CD14-positive monocyte (primary cell): ENCODE results near the gene LYRM4. TPM values are rescaled to one million over a fixed set of nuclear protein-coding genes. Genes with fewer than 3 reads are reported as not detected.
A peak's percentile ranks its signal among the peaks of the same experiment; 100 is the strongest.

ENCODE experiments used
- DNase-seq, 3 donors: peaks; one replicate each; pipeline ENCODE4 v3.0.0-alpha.2; 2011 to 2022
- H2AFZ ChIP-seq: 2 replicates; pipeline ENCODE4 v1.6.0; 2012; ENCODE audit warnings: mild to moderate bottlenecking, low read depth, low read length, inconsistent platforms; ENCODE audit not compliant: insufficient read depth, poor library complexity, severe bottlenecking
- H3K27ac ChIP-seq, 2 donors: 1 replicate in 1 of 2; 2 replicates in 1 of 2; pipeline ENCODE4 v1.5.1; 2012 to 2013; ENCODE audit warnings: low read length in 2 of 2, control low read depth in 1 of 2, inconsistent platforms in 1 of 2, low read depth in 1 of 2, mild to moderate bottlenecking in 1 of 2
- H3K27me3 ChIP-seq, 2 donors: one replicate each; pipeline versions ENCODE4 v1.6.0 to v1.6.1; 2011 to 2013; ENCODE audit warnings: low read length in 2 of 2; ENCODE audit not compliant: control insufficient read depth in 2 of 2, insufficient read depth in 2 of 2
- H3K36me3 ChIP-seq, 2 donors: replicated peaks in 1 of 2; 1 replicate in 1 of 2; 2 replicates in 1 of 2; pipeline versions ENCODE4 v1.5.1 to v1.6.1; 2012 to 2013; ENCODE audit warnings: low read length in 2 of 2, control low read depth in 1 of 2, inconsistent platforms in 1 of 2, mild to moderate bottlenecking in 1 of 2; ENCODE audit not compliant: insufficient read depth in 2 of 2, control insufficient read depth in 1 of 2
- H3K4me1 ChIP-seq, 2 donors: 1 replicate in 1 of 2; 2 replicates in 1 of 2; pipeline versions ENCODE4 v1.5.1 to v1.6.1; 2012 to 2013; ENCODE audit warnings: low read length in 2 of 2, control low read depth in 1 of 2, inconsistent platforms in 1 of 2, mild to moderate bottlenecking in 1 of 2, moderate library complexity in 1 of 2; ENCODE audit not compliant: insufficient read depth in 2 of 2, control insufficient read depth in 1 of 2
- H3K4me2 ChIP-seq: replicated peaks from 2 replicates; pipeline ENCODE3; 2012; ENCODE audit warnings: low read length, moderate library complexity, mild to moderate bottlenecking; ENCODE audit not compliant: poor library complexity, severe bottlenecking; ENCODE audit errors: extremely low read depth
- H3K4me3 ChIP-seq, 3 experiments: fragments of 200-600 bp in 1 of 3; sonication (generic) in 1 of 3; replicated peaks in 1 of 3; 1 replicate in 2 of 3; 2 replicates in 1 of 3; pipeline ENCODE4 v1.5.1; 2011 to 2013; ENCODE audit warnings: low read length in 3 of 3, mild to moderate bottlenecking in 3 of 3, control low read depth in 2 of 3, low read depth in 2 of 3, inconsistent platforms in 1 of 3, moderate library complexity in 1 of 3
- H3K79me2 ChIP-seq: 2 replicates; pipeline ENCODE4 v1.6.0; 2012; ENCODE audit warnings: mild to moderate bottlenecking, control low read depth, inconsistent platforms, low read length, moderate library complexity; ENCODE audit not compliant: insufficient read depth
- H3K9ac ChIP-seq: 2 replicates; pipeline ENCODE4 v1.6.0; 2017; ENCODE audit warnings: low read length, mild to moderate bottlenecking; ENCODE audit not compliant: insufficient read depth, poor library complexity, severe bottlenecking
- H3K9me3 ChIP-seq, 2 donors: replicated peaks in 1 of 2; 1 replicate in 1 of 2; 2 replicates in 1 of 2; pipeline versions ENCODE4 v1.5.1 to v1.6.1; 2012 to 2013; ENCODE audit warnings: low read length in 2 of 2, control low read depth in 1 of 2; ENCODE audit not compliant: control insufficient read depth in 1 of 2, insufficient read depth in 1 of 2
- H4K20me1 ChIP-seq: 2 replicates; pipeline ENCODE4 v1.6.0; 2012; ENCODE audit warnings: mild to moderate bottlenecking, low read length, control low read depth, moderate library complexity; ENCODE audit not compliant: insufficient read depth
- H3K27ac Mint-ChIP-seq, 7 donors: one replicate each; pipeline ENCODE4 v1.8.0; 2020; ENCODE audit warnings: mild to moderate bottlenecking in 7 of 7, mixed read lengths in 7 of 7, moderate library complexity in 6 of 7, inconsistent platforms in 2 of 7
- H3K27me3 Mint-ChIP-seq, 3 donors: one replicate each; pipeline ENCODE4 v1.8.0; 2021 to 2022; ENCODE audit warnings: low read depth in 3 of 3, mild to moderate bottlenecking in 3 of 3, mixed read lengths in 3 of 3, moderate library complexity in 3 of 3, inconsistent platforms in 1 of 3
- H3K36me3 Mint-ChIP-seq, 2 donors: one replicate each; pipeline ENCODE4 v1.8.0; 2020; ENCODE audit warnings: mixed read lengths in 2 of 2, inconsistent platforms in 1 of 2, mild to moderate bottlenecking in 1 of 2
- H3K4me1 Mint-ChIP-seq: one replicate; pipeline ENCODE4 v1.8.0; 2020; ENCODE audit warnings: mild to moderate bottlenecking, mixed read lengths
- H3K4me3 Mint-ChIP-seq, 2 donors: one replicate each; pipeline ENCODE4 v1.8.0; 2020; ENCODE audit warnings: mild to moderate bottlenecking in 2 of 2, mixed read lengths in 2 of 2, moderate library complexity in 1 of 2
- H3K9me3 Mint-ChIP-seq, 7 donors: one replicate each; pipeline ENCODE4 v1.8.0; 2020 to 2022; ENCODE audit warnings: mixed read lengths in 7 of 7, mild to moderate bottlenecking in 6 of 7, moderate library complexity in 6 of 7, inconsistent platforms in 2 of 7
- CTCF ChIP-seq: fragments of 200-600 bp; IDR thresholded peaks from one replicate; pipeline ENCODE4 v1.8.0; 2022; ENCODE audit warnings: antibody characterized with exemption, mild to moderate bottlenecking
- WGBS: methylation state at CpG from one replicate; pipeline ENCODE4 v1.1.5; 2013; ENCODE audit warnings: missing lambda C conversion rate; ENCODE audit not compliant: insufficient coverage; 5-methylcytosine and 5-hydroxymethylcytosine counted together
- intact Hi-C, 2 donors: fragments of 100-400 bp; cut with micrococcal nuclease; formaldehyde crosslinking; loops; one replicate each; pipeline versions ENCODE4 v1.15.0 to v1.15.1; 2023
- polyA plus RNA-seq, 3 donors: library from polyadenylated mRNA; depleted of rRNA in 1 of 3; unstranded in 2 of 3; stranded (reverse) in 1 of 3; fragments of 300-500 nt in 2 of 3; fragments of >200 nt in 1 of 3; fragmentation: Illumina TruSeq in 2 of 3; gene quantifications; 1 replicate in 2 of 3; 2 replicates in 1 of 3; pipeline ENCODE4 v1.2.3, GENCODE V29; 2012 to 2021

Gene LYRM4
- polyA plus RNA-seq, 3 donors = 13.7 to 19.6 (median 18.1) TPM

- Histone ChIP-seq H3K36me3 (no peaks in the 10 kb centered on the region), H3K4me1 (peaks cover 17 to 21% of the 10 kb centered on the region in 2 donors), H3K4me2 (peak overlapping the region; percentile 96), H3K9ac (peak overlapping the region; percentile 92), H4K20me1 (no peaks in the 10 kb centered on the region), H3K27ac (peak overlapping the region; percentile 77 to 96), H3K4me3 (peak overlapping the region; percentile 83 to 99 (median 91)), H3K79me2 (peaks cover 54% of the 10 kb centered on the region), H3K9me3 (no peaks in the 10 kb centered on the region), H3K27me3 (no peaks in the 10 kb centered on the region), H2AFZ (peak overlapping the region; percentile 100)
- H3K4me3 Mint-ChIP-seq = peak overlapping the region; percentile 95 to 98
- TF ChIP-seq CTCF = no peak
- peaks cover 19% of the 10 kb centered on the region for H3K4me1 Mint-ChIP-seq
- intact Hi-C loops = loop anchor here (5.0 to 10.0 kb wide), 3 partner anchors 177 to 1667 kb away; partner anchors contain the start of genes CDYL (in 1 of the 2) and PPP1R3G (in 1 of the 2)
- H3K27me3 Mint-ChIP-seq = peaks cover 0 to 1% (median 0%) of the 10 kb centered on the region in 3 donors
- H3K36me3 Mint-ChIP-seq = peaks cover 7 to 10% of the 10 kb centered on the region in 2 donors
- peak overlapping the region; percentile 97 to 100 (median 100) for H3K27ac Mint-ChIP-seq
- no peak for DNase-seq
- WGBS = 0% methylated on average over 17 of the region's 19 CpGs
- no peaks in the 10 kb centered on the region for H3K9me3 Mint-ChIP-seq
These were observed 877 bp upstream of the LYRM4 start for GRCh38 chr6:5261545-5262109.

- Histone ChIP-seq H3K9me3 (no peaks in the 10 kb centered on the region), H3K36me3 (no peaks in the 10 kb centered on the region), H3K4me1 (peaks cover 17 to 21% of the 10 kb centered on the region in 2 donors), H3K79me2 (peaks cover 43% of the 10 kb centered on the region), H3K4me2 (peak overlapping the region; percentile 96), H2AFZ (peak overlapping the region; percentile 100), H3K27ac (peak overlapping the region; percentile 77 to 96), H3K4me3 (peak overlapping the region; percentile 83 to 99 (median 91)), H3K27me3 (no peaks in the 10 kb centered on the region), H4K20me1 (no peaks in the 10 kb centered on the region), H3K9ac (peak overlapping the region; percentile 92)
- DNase-seq = peak; percentile 17 to 80 (median 34)
- peaks cover 0 to 1% (median 0%) of the 10 kb centered on the region in 3 donors for H3K27me3 Mint-ChIP-seq
- H3K36me3 Mint-ChIP-seq = peaks cover 0 to 4% of the 10 kb centered on the region in 2 donors
- no peaks in the 10 kb centered on the region for H3K9me3 Mint-ChIP-seq
- H3K4me1 Mint-ChIP-seq = peaks cover 19% of the 10 kb centered on the region
- 1% methylated on average over 18 of the region's 22 CpGs for WGBS
- no peak for TF ChIP-seq CTCF
- H3K4me3 Mint-ChIP-seq = peak overlapping the region; percentile 91 to 95
- intact Hi-C loops = loop anchor here (5.0 to 10.0 kb wide), 3 partner anchors 175 to 1665 kb away; partner anchors contain the start of genes CDYL (in 1 of the 2) and PPP1R3G (in 1 of the 2)
- H3K27ac Mint-ChIP-seq = peak overlapping the region; percentile 73 to 99 (median 95)
These were observed 584 bp downstream of the LYRM4 start for GRCh38 chr6:5260111-5260620.
